ENCODE measurements around the gene REEP1.

GRCh38 chr2:86367499-86367777, 30.0 kb upstream of the REEP1 start:
- TF ChIP-seq USF2 (IDR thresholded peaks at IDR 0.05; ENCODE audit: low read depth, low read length) (no peak), CTCF (conservative IDR thresholded peaks at IDR 0.05; ENCODE audit: low read depth, low read length) (no peak), POLR2A (IDR thresholded peaks at IDR 0.05; ENCODE audit: low read depth, low read length) (no peak), RAD21 (IDR thresholded peaks at IDR 0.05; ENCODE audit: low read length) (no peak), CEBPB (IDR thresholded peaks at IDR 0.05; ENCODE audit: low read depth, low read length) (no peak), RCOR1 (IDR thresholded peaks at IDR 0.05; ENCODE audit: insufficient replicate concordance, low read length) (no peak), CHD1 (IDR thresholded peaks at IDR 0.05; ENCODE audit: low read depth, low read length) (no peak), RFX5 (IDR thresholded peaks at IDR 0.05; ENCODE audit: low read depth, low read length) (no peak), ELK1 (IDR thresholded peaks at IDR 0.05; ENCODE audit: borderline replicate concordance, low read depth, low read length) (no peak)

Data from IMR-90 (cell line).